GM21360 (cell line): Measurements from ENCODE around the gene SPINT2.
"Not testable (repeated sequence)": the region's sequence is repeated elsewhere in the genome, so short reads cannot be mapped to it uniquely, and the experiment has no call there.

Experiments used
- ATAC-seq: cut with Tn5 transposase; IDR thresholded peaks from one replicate; pipeline ENCODE4 v1.9.1; 2021; ENCODE audit warnings: mild to moderate bottlenecking, moderate library complexity; ENCODE audit not compliant: unreplicated experiment

Gene SPINT2

GRCh38 chr19:38264486-38265212 lies at the start of gene SPINT2:
SPINT2 (plus strand) TSS chr19:38264573; CDS start chr19:38264893, 320 bp downstream.
- ATAC-seq: no peak

GRCh38 chr19:38216785-38217641 lies 47.4 kb upstream of the SPINT2 start:
- ATAC-seq: no peak

- no peak for ATAC-seq
Measured at GRCh38 chr19:38218204-38218603, 46.2 kb upstream of the SPINT2 start.

- no peak for ATAC-seq
Measured at GRCh38 chr19:38219221-38219620, 45.2 kb upstream of the SPINT2 start.

GRCh38 chr19:38221421-38221820 lies 43.0 kb upstream of the SPINT2 start:
- ATAC-seq: no peak

- no peak for ATAC-seq
Measured at GRCh38 chr19:38221919-38222830, 42.2 kb upstream of the SPINT2 start.

GRCh38 chr19:38223119-38223523 lies 41.3 kb upstream of the SPINT2 start:
- ATAC-seq: no peak

GRCh38 chr19:38223617-38224013 lies 40.8 kb upstream of the SPINT2 start:
- no peak for ATAC-seq

- ATAC-seq: peak; percentile 68
Measured at GRCh38 chr19:38224014-38224862, 40.1 kb upstream of the SPINT2 start, which contains the start of gene DPF1. DPF1 (minus strand) TSS chr19:38224222; CDS start chr19:38224142, 80 bp downstream.

- not testable (repeated sequence) for ATAC-seq
Measured at GRCh38 chr19:38224863-38225218, 39.5 kb upstream of the SPINT2 start.

- no peak for ATAC-seq
Measured at GRCh38 chr19:38227287-38228004, 36.9 kb upstream of the SPINT2 start.

- ATAC-seq: no peak
Measured at GRCh38 chr19:38228005-38228377, 36.4 kb upstream of the SPINT2 start.

- no peak for ATAC-seq
Measured at GRCh38 chr19:38228491-38229439, 35.6 kb upstream of the SPINT2 start.

- peak; percentile 78 for ATAC-seq
Measured at GRCh38 chr19:38229585-38230073, 34.7 kb upstream of the SPINT2 start.

GRCh38 chr19:38230506-38231133 lies 33.8 kb upstream of the SPINT2 start:
- ATAC-seq: not testable (repeated sequence)

GRCh38 chr19:38231918-38232317 lies 32.5 kb upstream of the SPINT2 start:
- ATAC-seq: no peak

- ATAC-seq: no peak
Measured at GRCh38 chr19:38233740-38234251, 30.6 kb upstream of the SPINT2 start.
